ENCODE data around the gene PKP3. TPM values are rescaled to one million over a fixed set of nuclear protein-coding genes. Genes with fewer than 3 reads are reported as not detected.

Gene PKP3
- total and polyA plus RNA-seq, 9 of the 15 experiments (the other 6 are each of a cell fraction or from before 2014, with no cell fraction given), result 0.11 to 110 (median 30.7) TPM

- TF ChIP-seq, protein P1, sequence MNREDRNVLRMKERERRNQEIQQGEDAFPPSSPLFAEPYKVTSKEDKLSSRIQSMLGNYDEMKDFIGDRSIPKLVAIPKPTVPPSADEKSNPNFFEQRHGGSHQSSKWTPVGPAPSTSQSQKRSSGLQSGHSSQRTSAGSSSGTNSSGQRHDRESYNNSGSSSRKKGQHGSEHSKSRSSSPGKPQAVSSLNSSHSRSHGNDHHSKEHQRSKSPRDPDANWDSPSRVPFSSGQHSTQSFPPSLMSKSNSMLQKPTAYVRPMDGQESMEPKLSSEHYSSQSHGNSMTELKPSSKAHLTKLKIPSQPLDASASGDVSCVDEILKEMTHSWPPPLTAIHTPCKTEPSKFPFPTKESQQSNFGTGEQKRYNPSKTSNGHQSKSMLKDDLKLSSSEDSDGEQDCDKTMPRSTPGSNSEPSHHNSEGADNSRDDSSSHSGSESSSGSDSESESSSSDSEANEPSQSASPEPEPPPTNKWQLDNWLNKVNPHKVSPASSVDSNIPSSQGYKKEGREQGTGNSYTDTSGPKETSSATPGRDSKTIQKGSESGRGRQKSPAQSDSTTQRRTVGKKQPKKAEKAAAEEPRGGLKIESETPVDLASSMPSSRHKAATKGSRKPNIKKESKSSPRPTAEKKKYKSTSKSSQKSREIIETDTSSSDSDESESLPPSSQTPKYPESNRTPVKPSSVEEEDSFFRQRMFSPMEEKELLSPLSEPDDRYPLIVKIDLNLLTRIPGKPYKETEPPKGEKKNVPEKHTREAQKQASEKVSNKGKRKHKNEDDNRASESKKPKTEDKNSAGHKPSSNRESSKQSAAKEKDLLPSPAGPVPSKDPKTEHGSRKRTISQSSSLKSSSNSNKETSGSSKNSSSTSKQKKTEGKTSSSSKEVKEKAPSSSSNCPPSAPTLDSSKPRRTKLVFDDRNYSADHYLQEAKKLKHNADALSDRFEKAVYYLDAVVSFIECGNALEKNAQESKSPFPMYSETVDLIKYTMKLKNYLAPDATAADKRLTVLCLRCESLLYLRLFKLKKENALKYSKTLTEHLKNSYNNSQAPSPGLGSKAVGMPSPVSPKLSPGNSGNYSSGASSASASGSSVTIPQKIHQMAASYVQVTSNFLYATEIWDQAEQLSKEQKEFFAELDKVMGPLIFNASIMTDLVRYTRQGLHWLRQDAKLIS (CRISPR knock-in tag; IDR thresholded peaks at IDR 0.05), result peak; percentile 89
- peak; percentile 47; the same call in 1 of the 2 replicates for TF ChIP-seq SMARCA4 (IDR thresholded peaks at IDR 0.05)
- peak; percentile 72 for TF ChIP-seq TBP (optimal IDR thresholded peaks at IDR 0.05; ENCODE audit: low read depth, low read length)
- TF ChIP-seq, protein P2, sequence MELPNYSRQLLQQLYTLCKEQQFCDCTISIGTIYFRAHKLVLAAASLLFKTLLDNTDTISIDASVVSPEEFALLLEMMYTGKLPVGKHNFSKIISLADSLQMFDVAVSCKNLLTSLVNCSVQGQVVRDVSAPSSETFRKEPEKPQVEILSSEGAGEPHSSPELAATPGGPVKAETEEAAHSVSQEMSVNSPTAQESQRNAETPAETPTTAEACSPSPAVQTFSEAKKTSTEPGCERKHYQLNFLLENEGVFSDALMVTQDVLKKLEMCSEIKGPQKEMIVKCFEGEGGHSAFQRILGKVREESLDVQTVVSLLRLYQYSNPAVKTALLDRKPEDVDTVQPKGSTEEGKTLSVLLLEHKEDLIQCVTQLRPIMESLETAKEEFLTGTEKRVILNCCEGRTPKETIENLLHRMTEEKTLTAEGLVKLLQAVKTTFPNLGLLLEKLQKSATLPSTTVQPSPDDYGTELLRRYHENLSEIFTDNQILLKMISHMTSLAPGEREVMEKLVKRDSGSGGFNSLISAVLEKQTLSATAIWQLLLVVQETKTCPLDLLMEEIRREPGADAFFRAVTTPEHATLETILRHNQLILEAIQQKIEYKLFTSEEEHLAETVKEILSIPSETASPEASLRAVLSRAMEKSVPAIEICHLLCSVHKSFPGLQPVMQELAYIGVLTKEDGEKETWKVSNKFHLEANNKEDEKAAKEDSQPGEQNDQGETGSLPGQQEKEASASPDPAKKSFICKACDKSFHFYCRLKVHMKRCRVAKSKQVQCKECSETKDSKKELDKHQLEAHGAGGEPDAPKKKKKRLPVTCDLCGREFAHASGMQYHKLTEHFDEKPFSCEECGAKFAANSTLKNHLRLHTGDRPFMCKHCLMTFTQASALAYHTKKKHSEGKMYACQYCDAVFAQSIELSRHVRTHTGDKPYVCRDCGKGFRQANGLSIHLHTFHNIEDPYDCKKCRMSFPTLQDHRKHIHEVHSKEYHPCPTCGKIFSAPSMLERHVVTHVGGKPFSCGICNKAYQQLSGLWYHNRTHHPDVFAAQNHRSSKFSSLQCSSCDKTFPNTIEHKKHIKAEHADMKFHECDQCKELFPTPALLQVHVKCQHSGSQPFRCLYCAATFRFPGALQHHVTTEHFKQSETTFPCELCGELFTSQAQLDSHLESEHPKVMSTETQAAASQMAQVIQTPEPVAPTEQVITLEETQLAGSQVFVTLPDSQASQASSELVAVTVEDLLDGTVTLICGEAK (IDR thresholded peaks at IDR 0.05), result peak; percentile 79
- TF ChIP-seq, protein P2 (CRISPR knock-in tag; IDR thresholded peaks at IDR 0.05), result no peak
- TF ChIP-seq, protein P3, sequence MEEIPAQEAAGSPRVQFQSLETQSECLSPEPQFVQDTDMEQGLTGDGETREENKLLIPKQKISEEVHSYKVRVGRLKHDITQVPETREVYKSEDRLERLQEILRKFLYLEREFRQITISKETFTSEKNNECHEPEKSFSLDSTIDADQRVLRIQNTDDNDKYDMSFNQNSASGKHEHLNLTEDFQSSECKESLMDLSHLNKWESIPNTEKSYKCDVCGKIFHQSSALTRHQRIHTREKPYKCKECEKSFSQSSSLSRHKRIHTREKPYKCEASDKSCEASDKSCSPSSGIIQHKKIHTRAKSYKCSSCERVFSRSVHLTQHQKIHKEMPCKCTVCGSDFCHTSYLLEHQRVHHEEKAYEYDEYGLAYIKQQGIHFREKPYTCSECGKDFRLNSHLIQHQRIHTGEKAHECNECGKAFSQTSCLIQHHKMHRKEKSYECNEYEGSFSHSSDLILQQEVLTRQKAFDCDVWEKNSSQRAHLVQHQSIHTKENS (CRISPR knock-in tag; IDR thresholded peaks at IDR 0.05), result no peak
- TF ChIP-seq, protein P4, sequence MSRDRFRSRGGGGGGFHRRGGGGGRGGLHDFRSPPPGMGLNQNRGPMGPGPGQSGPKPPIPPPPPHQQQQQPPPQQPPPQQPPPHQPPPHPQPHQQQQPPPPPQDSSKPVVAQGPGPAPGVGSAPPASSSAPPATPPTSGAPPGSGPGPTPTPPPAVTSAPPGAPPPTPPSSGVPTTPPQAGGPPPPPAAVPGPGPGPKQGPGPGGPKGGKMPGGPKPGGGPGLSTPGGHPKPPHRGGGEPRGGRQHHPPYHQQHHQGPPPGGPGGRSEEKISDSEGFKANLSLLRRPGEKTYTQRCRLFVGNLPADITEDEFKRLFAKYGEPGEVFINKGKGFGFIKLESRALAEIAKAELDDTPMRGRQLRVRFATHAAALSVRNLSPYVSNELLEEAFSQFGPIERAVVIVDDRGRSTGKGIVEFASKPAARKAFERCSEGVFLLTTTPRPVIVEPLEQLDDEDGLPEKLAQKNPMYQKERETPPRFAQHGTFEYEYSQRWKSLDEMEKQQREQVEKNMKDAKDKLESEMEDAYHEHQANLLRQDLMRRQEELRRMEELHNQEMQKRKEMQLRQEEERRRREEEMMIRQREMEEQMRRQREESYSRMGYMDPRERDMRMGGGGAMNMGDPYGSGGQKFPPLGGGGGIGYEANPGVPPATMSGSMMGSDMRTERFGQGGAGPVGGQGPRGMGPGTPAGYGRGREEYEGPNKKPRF (IDR thresholded peaks at IDR 0.05; ENCODE audit: low read depth, low read length), result no peak
- no peak for TF ChIP-seq GATAD2B (IDR thresholded peaks at IDR 0.05; ENCODE audit: borderline replicate concordance)
- 0 out of 2 replicates have a peak, but pooled peaks have one; percentile 15 for TF ChIP-seq TCFL5 (CRISPR knock-in tag; conservative IDR thresholded peaks at IDR 0.05)
Measured at GRCh38 chr11:394034-394857, at the start of gene PKP3 (continued).

Data from K562 (cell line).